Right lobe of liver (tissue), 4 donors: ENCODE results near the gene SLC44A1.

Experiments
- POLR2A ChIP-seq: fragments of 450-650 bp; IDR thresholded peaks from one replicate; pipeline ENCODE4 v1.6.1; 2017; ENCODE audit warnings: antibody characterized with exemption, mild to moderate bottlenecking
- TF ChIP-seq, protein P1 (sequence below), 4 donors: fragments of 200-600 bp in 3 of 4; fragments of 450-650 bp in 1 of 4; IDR thresholded peaks; one replicate each; pipeline versions ENCODE4 v1.5.1 to v1.8.0; 2016 to 2022; ENCODE audit warnings: antibody characterized with exemption in 4 of 4, mild to moderate bottlenecking in 2 of 4
- donor health status: DM: no; HTN: no; CAD: no.
- donor health status: DM: no; HTN: no; CAD: no.
- donor health status: DM: no; HTN: yes; CAD: no.

GRCh38 chr9:105245891-105246161, 1.4 kb downstream of the SLC44A1 start:
- TF ChIP-seq POLR2A: no peak
- TF ChIP-seq, protein P1, sequence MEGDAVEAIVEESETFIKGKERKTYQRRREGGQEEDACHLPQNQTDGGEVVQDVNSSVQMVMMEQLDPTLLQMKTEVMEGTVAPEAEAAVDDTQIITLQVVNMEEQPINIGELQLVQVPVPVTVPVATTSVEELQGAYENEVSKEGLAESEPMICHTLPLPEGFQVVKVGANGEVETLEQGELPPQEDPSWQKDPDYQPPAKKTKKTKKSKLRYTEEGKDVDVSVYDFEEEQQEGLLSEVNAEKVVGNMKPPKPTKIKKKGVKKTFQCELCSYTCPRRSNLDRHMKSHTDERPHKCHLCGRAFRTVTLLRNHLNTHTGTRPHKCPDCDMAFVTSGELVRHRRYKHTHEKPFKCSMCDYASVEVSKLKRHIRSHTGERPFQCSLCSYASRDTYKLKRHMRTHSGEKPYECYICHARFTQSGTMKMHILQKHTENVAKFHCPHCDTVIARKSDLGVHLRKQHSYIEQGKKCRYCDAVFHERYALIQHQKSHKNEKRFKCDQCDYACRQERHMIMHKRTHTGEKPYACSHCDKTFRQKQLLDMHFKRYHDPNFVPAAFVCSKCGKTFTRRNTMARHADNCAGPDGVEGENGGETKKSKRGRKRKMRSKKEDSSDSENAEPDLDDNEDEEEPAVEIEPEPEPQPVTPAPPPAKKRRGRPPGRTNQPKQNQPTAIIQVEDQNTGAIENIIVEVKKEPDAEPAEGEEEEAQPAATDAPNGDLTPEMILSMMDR (IDR thresholded peaks at IDR 0.05): no peak
